SU-DHL-6 (cell line): ENCODE data around the gene ARHGAP21.

Experiments used
- H2AFZ ChIP-seq: fragments of 200-600 bp; sonication (generic); 2 replicates; pipeline ENCODE4 v1.6.1; 2014; ENCODE audit warnings: low read depth, mild to moderate bottlenecking, moderate library complexity, mixed read lengths, antibody characterized with exemption, low read length; ENCODE audit not compliant: severe bottlenecking
- H3F3A ChIP-seq: fragments of 200-600 bp; shearing (Covaris generic); 2 replicates; pipeline ENCODE4 v1.6.0; 2016; ENCODE audit warnings: antibody characterized with exemption, mild to moderate bottlenecking; ENCODE audit not compliant: insufficient read depth
- H3K27ac ChIP-seq: fragments of 200-600 bp; sonication (generic); 2 replicates; pipeline ENCODE4 v1.5.1; 2016; ENCODE audit warnings: low read depth, mild to moderate bottlenecking, low read length, moderate library complexity, mixed read lengths
- H3K27me3 ChIP-seq: fragments of 200-600 bp; sonication (generic), shearing (Covaris generic); 2 replicates; pipeline ENCODE4 v1.6.0; 2014; ENCODE audit warnings: mild to moderate bottlenecking, low read length
- H3K36me3 ChIP-seq: fragments of 200-600 bp; sonication (generic); 2 replicates; pipeline ENCODE4 v1.6.1; 2014; ENCODE audit warnings: mild to moderate bottlenecking, low read length, mixed read lengths
- H3K4me2 ChIP-seq: fragments of 300-600, 200-600 bp; shearing (Covaris generic), sonication (generic); 2 replicates; pipeline ENCODE4 v1.6.0; 2014; ENCODE audit warnings: low read length, low read depth, mild to moderate bottlenecking; ENCODE audit not compliant: poor library complexity, severe bottlenecking
- H3K4me3 ChIP-seq: fragments of 200-600 bp; sonication (generic); 2 replicates; pipeline ENCODE4 v1.5.1; 2014; ENCODE audit warnings: antibody characterized with exemption, low read length, mild to moderate bottlenecking, mixed read lengths; ENCODE audit not compliant: insufficient read depth, poor library complexity, severe bottlenecking
- H3K79me2 ChIP-seq: fragments of 200-600 bp; sonication (generic); 2 replicates; pipeline ENCODE4 v1.6.1; 2014; ENCODE audit warnings: mild to moderate bottlenecking, low read length, moderate library complexity; ENCODE audit not compliant: insufficient read depth
- H3K9ac ChIP-seq: fragments of 200-600 bp; sonication (generic); 2 replicates; pipeline ENCODE4 v1.7.0; 2014; ENCODE audit warnings: mild to moderate bottlenecking, low read length
- H3K9me2 ChIP-seq: fragments of 200-600 bp; sonication (generic); replicated peaks from 2 replicates; pipeline ENCODE4 v1.6.1; 2014; ENCODE audit warnings: low read length; ENCODE audit not compliant: insufficient read depth
- H3K9me3 ChIP-seq: fragments of 200-600 bp; sonication (generic); 2 replicates; pipeline ENCODE4 v1.6.1; 2014; ENCODE audit warnings: low read length, mixed read lengths; ENCODE audit not compliant: insufficient read depth
- H4K20me1 ChIP-seq: fragments of 200-600 bp; sonication (generic); 2 replicates; pipeline ENCODE4 v1.6.1; 2014; ENCODE audit warnings: low read depth, mild to moderate bottlenecking, antibody characterized with exemption, low read length, moderate library complexity, mixed read lengths
- EZH2phosphoT487 ChIP-seq: fragments of 200-600 bp; sonication (generic), shearing (Covaris generic); conservative IDR thresholded peaks from 2 replicates; pipeline ENCODE4 v1.6.1; 2018; ENCODE audit warnings: mild to moderate bottlenecking, antibody characterized with exemption, low read length, moderate library complexity, mixed read lengths
- TF ChIP-seq, protein P1 (sequence below): fragments of 200-600 bp; sonication (generic); IDR thresholded peaks from one replicate; pipeline ENCODE4 v1.5.1; 2017; ENCODE audit warnings: antibody characterized with exemption, mild to moderate bottlenecking, low read length, moderate library complexity; ENCODE audit not compliant: insufficient read depth, poor library complexity, severe bottlenecking

ARHGAP21 gene

DNA sequence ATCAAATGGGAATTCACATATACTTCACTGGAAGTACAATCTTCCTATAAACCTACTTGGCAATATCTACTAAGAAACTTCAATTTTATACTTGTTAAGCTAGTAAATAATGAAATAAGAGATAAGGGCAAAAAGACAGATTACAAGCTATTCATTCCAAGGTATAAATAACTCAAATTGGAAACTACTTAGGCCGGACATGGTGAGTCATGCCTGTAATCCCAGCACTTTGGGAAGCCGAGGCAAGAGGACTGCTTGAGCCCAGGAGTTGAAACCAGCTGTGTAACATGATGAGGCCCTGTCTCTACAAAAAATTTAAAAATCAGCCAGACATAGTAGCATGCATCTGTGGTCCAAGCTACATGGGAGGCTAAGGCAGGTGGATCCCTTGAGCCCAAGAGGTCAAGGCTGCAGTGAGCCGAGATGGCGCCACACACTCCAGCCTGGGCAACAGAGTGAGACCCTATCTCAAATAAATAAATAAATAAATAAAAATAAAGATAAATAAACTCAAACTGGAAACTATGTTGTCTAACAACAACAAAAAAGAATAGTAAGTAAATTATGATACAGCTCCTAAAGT is 37.6 kb downstream of the ARHGAP21 start:
- no peaks in the 10 kb centered on the region for H3K79me2 ChIP-seq

DNA sequence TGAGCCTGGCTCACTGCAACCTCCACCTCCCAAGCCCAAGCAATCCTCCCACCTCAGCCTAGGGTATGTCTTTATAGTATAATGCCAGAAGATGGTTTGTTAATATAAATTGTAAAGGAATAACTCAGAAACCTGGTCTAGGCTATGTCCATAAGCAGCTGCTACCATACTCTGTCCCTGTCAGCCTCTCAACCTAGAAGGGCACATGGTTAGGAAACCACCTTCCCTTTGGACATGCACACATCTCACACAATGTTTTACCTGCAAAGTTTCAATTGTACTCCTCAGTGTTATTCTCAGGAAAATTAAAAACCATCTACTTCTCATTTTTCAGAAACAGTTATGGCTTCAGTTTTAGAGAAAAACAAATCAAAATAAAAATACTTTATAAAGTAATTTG is 40.1 kb downstream of the ARHGAP21 start:
- no peaks in the 10 kb centered on the region for H3F3A ChIP-seq
- no peaks in the 10 kb centered on the region for H3K79me2 ChIP-seq
- H2AFZ ChIP-seq, result no peak overlapping the region
- H3K9me2 ChIP-seq, result no peaks in the 10 kb centered on the region
- H3K27ac ChIP-seq, result no peak overlapping the region
- TF ChIP-seq EZH2phosphoT487, result no peak
- TF ChIP-seq, protein P1, sequence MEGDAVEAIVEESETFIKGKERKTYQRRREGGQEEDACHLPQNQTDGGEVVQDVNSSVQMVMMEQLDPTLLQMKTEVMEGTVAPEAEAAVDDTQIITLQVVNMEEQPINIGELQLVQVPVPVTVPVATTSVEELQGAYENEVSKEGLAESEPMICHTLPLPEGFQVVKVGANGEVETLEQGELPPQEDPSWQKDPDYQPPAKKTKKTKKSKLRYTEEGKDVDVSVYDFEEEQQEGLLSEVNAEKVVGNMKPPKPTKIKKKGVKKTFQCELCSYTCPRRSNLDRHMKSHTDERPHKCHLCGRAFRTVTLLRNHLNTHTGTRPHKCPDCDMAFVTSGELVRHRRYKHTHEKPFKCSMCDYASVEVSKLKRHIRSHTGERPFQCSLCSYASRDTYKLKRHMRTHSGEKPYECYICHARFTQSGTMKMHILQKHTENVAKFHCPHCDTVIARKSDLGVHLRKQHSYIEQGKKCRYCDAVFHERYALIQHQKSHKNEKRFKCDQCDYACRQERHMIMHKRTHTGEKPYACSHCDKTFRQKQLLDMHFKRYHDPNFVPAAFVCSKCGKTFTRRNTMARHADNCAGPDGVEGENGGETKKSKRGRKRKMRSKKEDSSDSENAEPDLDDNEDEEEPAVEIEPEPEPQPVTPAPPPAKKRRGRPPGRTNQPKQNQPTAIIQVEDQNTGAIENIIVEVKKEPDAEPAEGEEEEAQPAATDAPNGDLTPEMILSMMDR, result no peak
- no peaks in the 10 kb centered on the region for H3K27me3 ChIP-seq
- H3K9me3 ChIP-seq, result no peaks in the 10 kb centered on the region
- no peaks in the 10 kb centered on the region for H3K36me3 ChIP-seq
- H3K4me3 ChIP-seq, result no peak overlapping the region
- no peaks in the 10 kb centered on the region for H4K20me1 ChIP-seq
- no peak overlapping the region for H3K4me2 ChIP-seq
- H3K9ac ChIP-seq, result no peak overlapping the region

More for the DNA sequence above, 37.6 kb downstream of the ARHGAP21 start:
- no peaks in the 10 kb centered on the region for H3K9me3 ChIP-seq
- H3K27me3 ChIP-seq, result no peaks in the 10 kb centered on the region
- no peak overlapping the region for H3K27ac ChIP-seq
- H3K4me2 ChIP-seq, result no peak overlapping the region
- no peak overlapping the region for H3K9ac ChIP-seq
- no peak overlapping the region for H3K4me3 ChIP-seq
- no peaks in the 10 kb centered on the region for H3F3A ChIP-seq
- no peaks in the 10 kb centered on the region for H3K36me3 ChIP-seq
- TF ChIP-seq EZH2phosphoT487, result no peak
- TF ChIP-seq, protein P1, result no peak
- H4K20me1 ChIP-seq, result no peaks in the 10 kb centered on the region
- H2AFZ ChIP-seq, result no peak overlapping the region
- H3K9me2 ChIP-seq, result no peaks in the 10 kb centered on the region

DNA sequence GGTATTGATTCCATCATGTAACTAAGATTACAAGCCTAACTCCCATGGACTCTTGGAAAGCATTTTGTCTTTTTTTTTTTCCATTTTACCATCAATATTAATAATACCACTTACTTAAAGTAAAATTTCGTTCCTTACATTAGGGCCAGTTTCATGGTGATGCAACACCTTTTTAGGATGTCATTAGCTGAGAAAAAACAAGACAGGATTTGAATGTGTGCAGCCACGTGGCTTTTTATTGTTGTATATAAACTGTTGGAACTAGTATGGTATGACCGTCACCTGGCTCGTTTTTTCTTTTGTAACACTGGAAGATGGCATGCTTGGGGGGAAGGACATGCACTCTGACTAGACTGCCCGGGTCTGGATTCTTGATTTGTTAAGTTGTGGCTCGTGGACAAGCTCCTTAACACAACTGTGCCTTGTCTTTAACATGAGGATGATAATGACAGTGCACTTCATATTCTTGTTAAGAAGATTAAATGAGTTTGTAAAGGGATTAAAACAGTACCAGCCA is 42.1 kb downstream of the ARHGAP21 start:
- Histone ChIP-seq H3F3A (no peaks in the 10 kb centered on the region), H3K36me3 (no peaks in the 10 kb centered on the region), H3K27me3 (no peaks in the 10 kb centered on the region), H2AFZ (no peak overlapping the region), H3K79me2 (no peaks in the 10 kb centered on the region), H3K9me2 (no peaks in the 10 kb centered on the region), H3K4me3 (no peak overlapping the region), H3K4me2 (no peak overlapping the region), H3K27ac (no peak overlapping the region), H4K20me1 (no peaks in the 10 kb centered on the region), H3K9ac (no peak overlapping the region), H3K9me3 (no peaks in the 10 kb centered on the region)
- no peak for TF ChIP-seq EZH2phosphoT487
- TF ChIP-seq, protein P1, result no peak
